ENCODE results near the gene UBAC2. TPM values are rescaled to one million over a fixed set of nuclear protein-coding genes. Genes with fewer than 3 reads are reported as not detected.
A peak's percentile ranks its signal among the peaks of the same experiment; 100 is the strongest.

The UBAC2 gene
- total RNA-seq, 1 donor from 2014 or later: 32.7 TPM

DNA sequence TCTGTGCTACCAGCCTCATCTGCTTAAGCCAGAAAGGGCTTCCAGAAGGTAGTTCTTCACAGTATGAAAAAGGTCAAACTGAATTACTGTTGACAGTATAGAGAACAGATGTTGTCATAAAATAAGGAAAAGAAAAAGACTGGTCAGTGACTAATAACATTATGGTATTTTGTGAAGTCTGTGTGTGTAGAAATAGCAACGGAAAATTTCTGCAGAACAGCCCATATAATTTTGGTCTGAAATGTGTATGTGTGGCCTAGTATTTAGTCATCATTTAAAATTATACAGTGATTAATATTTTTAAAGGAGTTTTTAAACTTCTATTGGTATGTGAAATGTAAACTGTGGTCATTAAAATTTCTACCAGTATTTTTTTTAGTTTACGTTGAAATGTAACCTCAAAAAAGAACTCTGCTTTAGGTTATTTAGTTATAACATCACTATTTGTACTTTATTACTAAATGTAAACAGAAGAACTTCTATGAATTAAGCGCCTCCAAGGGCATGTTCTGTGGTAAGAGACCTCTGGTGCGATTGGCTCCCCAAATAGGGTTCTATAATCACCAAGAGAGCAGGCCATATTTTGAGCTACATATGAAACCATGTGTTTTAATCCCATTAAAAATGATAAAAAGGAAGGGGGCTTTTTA, 109.9 kb downstream of the UBAC2 start:
- DNase-seq (ENCODE audit: low spot score): peak; percentile 65

- no peak for DNase-seq (ENCODE audit: low spot score)
These were observed 110.5 kb downstream of the UBAC2 start for GRCh38 chr13:99311137-99311536.

DNA sequence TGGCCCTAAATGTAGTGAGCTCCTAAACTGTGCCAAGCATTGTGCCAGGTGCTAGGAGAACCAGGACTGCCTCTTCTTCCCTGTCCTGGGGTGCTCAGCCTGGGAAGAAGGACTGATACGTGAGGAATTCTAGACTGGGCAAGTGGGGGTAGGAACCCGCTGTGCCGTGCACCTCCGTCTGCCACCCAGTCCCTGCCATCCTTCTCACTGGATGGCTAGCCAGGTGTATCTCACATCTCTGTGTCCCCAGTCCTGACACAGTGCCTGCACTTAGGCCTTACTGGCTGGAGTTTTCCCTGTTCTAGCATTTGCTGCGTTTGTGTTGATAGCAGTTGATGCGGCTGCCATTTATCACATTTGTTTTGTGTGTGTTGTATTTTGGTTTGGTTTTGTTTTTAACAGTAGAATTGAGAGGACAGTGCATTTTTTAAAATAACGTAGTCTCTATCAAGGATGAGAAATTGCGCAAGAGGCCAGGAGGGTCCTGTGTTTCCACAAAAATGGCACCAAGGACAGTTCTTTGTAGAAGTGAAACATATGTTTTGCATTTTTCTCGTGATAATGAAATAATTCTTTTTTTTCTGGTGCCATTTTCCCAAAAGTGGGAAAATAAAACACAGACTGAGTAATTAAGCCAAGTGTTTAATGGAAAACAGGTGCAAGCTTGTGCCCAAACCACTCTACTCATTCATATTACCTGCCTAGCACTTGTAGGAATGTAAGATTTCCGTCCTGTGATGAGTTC, 111.3 kb downstream of the UBAC2 start:
- no peak for DNase-seq (ENCODE audit: low spot score)

- DNase-seq (ENCODE audit: low spot score): peak; percentile 43
These were observed 111.8 kb downstream of the UBAC2 start for GRCh38 chr13:99312493-99312883.

GRCh38 chr13:99313501-99313900, 112.8 kb downstream of the UBAC2 start:
- DNase-seq (ENCODE audit: low spot score): no peak

DNA sequence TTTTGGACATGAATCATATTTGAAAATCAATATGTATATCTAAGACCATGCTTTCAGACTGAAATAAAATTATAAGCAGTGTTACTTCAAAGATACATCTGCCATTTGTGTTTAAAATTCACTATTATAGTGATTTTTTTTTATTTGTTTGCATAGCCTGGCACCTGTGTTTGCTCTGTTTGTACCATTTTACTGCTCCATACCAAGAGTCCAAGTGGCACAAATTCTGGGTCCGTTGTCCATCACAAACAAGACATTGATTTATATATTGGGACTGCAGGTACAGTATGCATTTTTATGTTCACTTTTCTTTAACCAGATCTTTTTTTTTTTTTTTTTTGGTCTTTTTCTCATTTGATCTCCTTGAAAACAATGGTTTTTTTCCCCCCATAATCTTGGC, 113.3 kb downstream of the UBAC2 start:
- no peak for DNase-seq (ENCODE audit: low spot score)

DNA sequence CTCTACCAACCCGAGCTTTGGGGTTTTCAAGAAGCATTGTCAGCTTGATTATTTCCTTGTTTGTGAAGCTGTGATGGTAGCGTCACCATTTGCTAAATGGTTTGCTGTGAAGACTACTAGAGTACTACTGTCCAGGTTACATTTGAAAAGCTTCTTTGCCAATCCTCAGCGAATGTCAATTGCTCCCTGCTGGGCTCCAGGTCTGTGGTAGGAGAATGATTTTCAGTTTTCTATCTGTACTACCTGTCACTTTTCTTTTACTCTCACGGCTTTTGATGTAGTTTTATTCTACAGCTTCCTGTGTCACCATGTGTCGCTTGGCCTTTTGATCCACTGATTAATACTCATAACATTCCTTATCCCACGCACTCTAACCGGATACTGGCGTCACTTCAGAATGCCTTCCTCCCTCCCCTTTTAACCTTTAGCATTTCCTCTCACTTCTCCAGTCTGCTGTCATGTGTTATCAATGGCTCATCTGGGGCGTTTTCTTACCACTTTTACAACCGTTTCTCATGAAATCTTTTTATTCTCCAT, 114.1 kb downstream of the UBAC2 start:
- no peak for DNase-seq (ENCODE audit: low spot score)

GRCh38 chr13:99315186-99315585, 114.5 kb downstream of the UBAC2 start:
- no peak for DNase-seq (ENCODE audit: low spot score)

DNA sequence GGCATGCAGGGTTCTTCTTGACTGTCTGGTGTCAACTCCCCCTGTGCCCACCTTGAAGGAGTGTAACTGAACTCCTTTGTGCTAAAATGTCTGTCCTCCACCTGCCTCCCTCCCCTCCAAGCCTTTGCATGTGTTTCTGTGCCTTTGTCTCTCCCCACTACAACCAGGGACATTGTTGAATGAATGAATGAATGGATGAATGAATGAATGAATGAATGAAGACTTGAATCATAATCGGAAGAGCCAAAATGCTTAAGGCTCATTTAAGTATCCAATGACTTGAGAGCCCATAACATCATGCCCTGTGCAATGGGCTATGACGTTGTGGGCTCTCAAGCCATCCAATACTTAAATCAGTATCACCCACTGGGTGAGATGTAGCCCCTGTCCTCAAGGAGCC, 115.6 kb downstream of the UBAC2 start:
- no peak for DNase-seq (ENCODE audit: low spot score)

- no peak for DNase-seq (ENCODE audit: low spot score)
These were observed 116.1 kb downstream of the UBAC2 start for GRCh38 chr13:99316657-99317256.

DNA sequence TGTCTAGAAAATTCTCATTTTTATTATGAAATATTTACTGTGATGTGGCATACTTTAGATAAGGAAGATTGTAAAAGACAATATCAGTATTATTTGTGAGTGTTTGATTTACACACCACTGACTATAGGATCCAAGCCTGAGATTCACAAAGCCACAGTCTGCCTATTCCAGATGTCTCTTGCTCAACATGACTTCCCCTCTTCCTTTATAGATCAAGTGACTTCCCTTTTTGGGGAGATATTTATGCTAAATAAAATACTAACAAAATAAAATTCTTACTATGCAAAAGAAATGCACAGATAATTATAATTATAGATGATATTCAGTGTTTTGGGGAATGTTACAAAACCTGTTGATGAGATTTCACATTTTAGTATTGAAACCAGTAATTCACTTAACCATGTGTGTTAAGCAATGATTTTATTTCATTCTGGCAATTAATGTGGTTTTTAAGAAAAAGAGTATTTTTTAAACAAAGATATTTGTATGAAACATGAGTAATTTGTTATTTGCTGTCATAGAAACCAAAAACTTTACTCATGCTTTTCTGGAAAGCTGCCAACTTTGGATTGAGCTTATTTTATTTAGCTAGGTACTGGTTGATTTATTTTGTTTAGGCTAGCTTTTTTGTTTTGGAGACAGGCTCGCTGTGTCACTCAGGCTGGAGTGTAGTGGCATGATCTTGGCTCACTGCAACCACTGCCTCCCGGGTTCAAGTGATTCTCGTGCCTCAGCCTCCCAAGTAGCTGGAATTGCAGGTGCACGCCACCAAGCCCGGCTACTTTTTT, 120.2 kb downstream of the UBAC2 start:
- DNase-seq (ENCODE audit: low spot score): peak; percentile 69

DNA sequence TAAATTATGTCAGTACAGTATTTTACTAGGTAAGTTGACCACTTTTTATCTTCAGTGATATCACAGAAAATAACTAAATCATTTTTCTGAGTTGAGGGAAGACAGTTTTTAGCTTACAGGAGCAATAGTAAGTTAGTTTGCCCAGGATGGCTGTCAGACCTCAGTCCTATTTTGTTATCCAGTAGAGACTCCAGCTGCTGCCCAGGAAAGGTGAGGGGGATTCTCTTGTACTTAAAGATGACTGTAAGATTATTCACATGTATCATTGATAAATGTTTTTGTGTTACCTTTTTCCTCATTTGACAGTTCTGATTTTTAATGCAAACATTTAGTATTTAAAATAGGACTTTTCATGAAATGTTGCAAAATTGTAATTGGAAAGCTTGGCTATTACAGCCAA, 121.1 kb downstream of the UBAC2 start:
- DNase-seq (ENCODE audit: low spot score): no peak

GRCh38 chr13:99322297-99323103, 121.8 kb downstream of the UBAC2 start:
- DNase-seq (ENCODE audit: low spot score): peak; percentile 93

DNA sequence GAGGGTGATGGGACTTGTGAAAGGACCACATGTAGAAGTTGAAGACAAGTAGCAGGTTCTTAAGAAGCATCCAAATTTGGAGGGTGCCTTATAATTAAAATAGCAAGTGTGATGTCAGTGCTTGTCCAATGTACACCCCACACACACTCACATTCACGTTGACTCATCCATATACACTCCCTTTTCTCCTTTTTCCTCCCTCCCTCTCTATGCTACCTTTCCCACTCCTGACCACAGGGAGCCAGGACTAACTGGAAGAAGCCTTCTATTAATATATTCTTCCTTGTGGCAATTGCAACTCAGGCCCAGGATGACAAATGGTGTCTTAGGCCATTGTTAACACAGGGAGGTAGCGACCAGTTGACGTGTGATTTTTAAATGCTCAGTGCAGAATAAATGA, 122.8 kb downstream of the UBAC2 start:
- no peak for DNase-seq (ENCODE audit: low spot score)

DNA sequence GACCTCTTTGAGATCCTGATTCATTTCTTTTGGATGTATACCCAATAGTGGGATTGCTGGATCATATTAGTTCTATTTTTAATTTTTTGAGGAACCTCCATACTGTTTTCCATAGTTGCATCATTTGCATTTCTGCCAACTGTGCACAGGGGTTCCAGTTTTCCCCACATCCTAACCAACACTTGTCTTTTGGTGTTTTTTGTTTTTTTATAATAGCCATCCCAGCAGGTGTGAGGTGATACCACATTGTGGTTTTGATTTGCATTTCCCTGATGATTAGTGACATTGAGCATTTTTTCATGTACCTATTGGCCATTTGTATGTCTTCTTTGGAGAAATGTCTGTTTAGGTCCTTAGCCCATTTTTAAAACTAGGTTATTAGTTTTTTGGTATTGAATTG, 125.4 kb downstream of the UBAC2 start:
- no peak for DNase-seq (ENCODE audit: low spot score)

GRCh38 chr13:99327126-99327525, 126.5 kb downstream of the UBAC2 start:
- no peak for DNase-seq (ENCODE audit: low spot score)

DNA sequence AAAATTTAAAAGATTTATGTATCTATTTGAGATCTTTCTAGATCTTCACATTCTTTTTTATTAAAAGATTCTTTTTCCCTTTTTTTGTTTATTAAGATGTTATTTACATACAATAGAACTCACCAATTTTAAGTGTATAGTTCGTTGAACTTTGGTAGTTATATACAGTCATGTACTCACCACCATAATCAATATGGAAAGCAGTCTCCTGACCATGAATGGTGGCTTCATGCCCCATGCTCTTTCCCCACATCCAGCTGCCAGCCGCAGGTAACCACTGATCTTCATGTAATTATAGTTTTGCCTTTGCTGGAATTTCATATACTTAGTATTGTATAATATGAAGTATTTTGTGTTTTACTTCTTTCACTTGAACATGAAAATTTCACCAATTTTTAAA, 127.1 kb downstream of the UBAC2 start:
- no peak for DNase-seq (ENCODE audit: low spot score)

DNA sequence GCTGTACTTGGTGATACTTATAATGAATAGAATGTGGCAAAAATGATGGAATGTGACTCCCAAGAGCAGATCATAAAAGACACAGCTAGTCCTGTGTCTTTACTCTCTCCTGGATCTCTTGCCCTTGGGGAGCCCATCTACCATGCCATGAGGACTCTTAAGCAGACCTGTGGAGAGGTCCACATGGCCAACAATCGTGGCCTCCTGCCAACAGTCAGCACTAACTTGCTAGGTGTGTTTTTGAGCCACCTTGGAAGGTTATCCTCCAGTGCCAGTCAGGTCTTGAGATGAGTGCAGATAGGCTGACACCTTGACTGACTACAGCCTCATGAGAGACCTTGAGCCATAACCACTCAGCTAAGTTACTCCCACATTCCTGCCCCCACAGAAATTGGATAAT, 128.8 kb downstream of the UBAC2 start:
- no peak for DNase-seq (ENCODE audit: low spot score)

DNA sequence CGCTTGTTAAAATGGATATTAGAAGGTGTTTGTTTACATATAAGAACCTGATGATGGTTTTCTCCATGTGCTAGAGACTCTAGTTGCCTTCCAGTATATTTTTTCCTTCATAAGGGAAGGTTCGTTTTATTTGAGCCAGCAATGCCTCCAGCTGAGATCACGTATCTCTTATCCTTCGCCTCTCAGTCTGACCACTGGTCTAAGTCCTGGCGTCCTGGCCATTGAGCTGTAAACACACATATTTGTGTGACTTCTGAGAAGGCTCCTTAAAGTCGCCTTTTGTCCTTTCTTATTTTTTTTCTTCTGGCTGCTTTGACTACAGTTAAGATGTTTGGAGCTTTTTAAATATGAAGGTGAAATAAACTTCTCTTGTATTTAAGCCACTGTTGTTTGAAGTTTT, 130.3 kb downstream of the UBAC2 start:
- DNase-seq (ENCODE audit: low spot score): no peak

GRCh38 chr13:99331881-99332293, 131.2 kb downstream of the UBAC2 start:
- DNase-seq (ENCODE audit: low spot score): no peak

- no peak for DNase-seq (ENCODE audit: low spot score)
These were observed 131.8 kb downstream of the UBAC2 start for GRCh38 chr13:99332456-99332855.
